GM12875 (cell line): ENCODE data around the gene PRKD1.

ENCODE experiments used
- H3K4me3 ChIP-seq: one replicate; pipeline ENCODE4 v1.5.1; 2011; ENCODE audit warnings: low read depth, low read length, control low read depth
- TF ChIP-seq, protein P1 (sequence below): IDR thresholded peaks from 2 replicates; pipeline ENCODE4 v1.5.1; 2011; ENCODE audit warnings: low read depth, mild to moderate bottlenecking, control low read depth, inconsistent platforms, low read length, moderate library complexity, borderline replicate concordance; ENCODE audit not compliant: insufficient read depth

The PRKD1 gene

DNA sequence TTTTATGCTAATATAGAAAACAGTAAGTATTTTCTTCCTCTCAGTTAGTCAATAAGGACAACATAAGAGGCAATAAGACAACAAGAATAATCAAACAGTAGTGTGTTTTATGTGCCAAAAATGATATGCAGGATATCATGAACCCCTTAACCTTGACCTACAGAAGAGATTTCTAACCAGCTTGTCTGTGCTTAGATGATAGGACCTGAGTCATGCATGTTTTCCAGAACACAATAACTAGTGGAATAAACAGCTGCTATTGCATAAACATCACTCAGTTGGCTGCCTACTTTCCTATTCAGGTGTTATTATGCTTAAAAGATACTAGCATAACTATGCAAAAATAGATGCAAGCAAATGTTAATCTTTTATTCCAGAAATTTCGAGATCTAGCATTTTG, 282.5 kb downstream of the PRKD1 start:
- H3K4me3 ChIP-seq, result no peak overlapping the region
- TF ChIP-seq, protein P1, sequence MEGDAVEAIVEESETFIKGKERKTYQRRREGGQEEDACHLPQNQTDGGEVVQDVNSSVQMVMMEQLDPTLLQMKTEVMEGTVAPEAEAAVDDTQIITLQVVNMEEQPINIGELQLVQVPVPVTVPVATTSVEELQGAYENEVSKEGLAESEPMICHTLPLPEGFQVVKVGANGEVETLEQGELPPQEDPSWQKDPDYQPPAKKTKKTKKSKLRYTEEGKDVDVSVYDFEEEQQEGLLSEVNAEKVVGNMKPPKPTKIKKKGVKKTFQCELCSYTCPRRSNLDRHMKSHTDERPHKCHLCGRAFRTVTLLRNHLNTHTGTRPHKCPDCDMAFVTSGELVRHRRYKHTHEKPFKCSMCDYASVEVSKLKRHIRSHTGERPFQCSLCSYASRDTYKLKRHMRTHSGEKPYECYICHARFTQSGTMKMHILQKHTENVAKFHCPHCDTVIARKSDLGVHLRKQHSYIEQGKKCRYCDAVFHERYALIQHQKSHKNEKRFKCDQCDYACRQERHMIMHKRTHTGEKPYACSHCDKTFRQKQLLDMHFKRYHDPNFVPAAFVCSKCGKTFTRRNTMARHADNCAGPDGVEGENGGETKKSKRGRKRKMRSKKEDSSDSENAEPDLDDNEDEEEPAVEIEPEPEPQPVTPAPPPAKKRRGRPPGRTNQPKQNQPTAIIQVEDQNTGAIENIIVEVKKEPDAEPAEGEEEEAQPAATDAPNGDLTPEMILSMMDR, result no peak

GRCh38 chr14:29643433-29644211, 284.0 kb downstream of the PRKD1 start:
- no peak overlapping the region for H3K4me3 ChIP-seq

DNA sequence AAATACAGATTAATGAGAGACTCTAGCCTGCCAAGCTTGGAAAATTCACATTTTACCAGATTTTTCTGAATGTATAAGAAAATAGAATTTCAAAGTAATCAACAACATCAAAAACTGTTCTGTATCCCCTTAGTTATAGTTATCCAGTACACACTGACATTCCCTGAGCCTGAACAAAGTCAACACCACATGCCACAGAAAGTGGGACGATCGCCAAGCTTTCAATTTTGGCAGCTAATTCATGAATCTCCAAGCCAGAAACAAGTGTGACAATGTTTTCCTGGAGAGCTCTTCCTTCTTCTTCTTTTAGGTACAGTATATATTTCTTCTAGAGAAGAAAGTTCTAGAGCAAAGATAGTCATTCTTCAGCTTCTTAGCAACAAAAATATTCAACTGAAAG, 290.2 kb downstream of the PRKD1 start:
- TF ChIP-seq, protein P1, result no peak
- no peak overlapping the region for H3K4me3 ChIP-seq

More at GRCh38 chr14:29643433-29644211, 284.0 kb downstream of the PRKD1 start:
- TF ChIP-seq, protein P1, result no peak

DNA sequence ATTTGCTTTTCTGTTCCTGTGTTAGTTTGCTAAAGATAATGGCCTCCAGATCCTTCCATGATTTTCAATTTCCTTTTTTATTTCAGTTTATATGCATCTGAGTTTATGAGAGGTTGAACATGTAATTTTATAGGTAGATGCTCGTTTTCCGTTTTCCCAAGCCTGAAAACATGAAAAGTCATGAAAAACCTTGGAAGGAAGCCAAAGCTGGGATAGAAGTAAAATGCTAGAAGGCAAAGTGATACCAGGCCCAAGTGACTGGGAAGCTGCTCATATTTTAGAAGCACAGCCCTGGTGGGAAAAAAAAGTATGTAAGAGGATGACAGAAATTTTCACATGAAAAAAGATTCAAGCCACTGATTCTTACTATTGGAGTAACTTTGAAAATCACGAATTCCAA, 290.8 kb downstream of the PRKD1 start:
- H3K4me3 ChIP-seq, result no peak overlapping the region
- TF ChIP-seq, protein P1, result no peak

GRCh38 chr14:29630566-29631160, 297.0 kb downstream of the PRKD1 start:
- TF ChIP-seq, protein P1, result no peak

DNA sequence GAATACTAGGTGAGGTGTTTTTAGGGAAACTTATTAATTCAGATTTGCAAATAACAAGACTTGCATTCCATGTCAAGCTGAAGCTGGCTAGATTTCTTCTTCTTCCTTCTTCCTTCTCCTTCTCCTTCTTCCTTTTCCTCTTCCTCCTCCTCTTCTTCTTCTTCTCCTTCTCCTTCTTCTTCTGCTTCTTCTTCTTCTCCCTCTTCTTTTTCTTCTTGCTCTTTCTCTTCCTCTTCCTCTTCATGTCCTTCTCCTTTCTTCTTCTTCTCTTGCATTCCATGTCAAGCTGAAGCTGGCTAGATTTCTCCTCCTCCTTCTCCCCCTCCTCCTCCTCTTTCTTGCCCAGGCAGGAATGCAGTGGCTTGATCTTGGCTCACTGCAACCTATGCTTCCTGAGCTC, 297.8 kb downstream of the PRKD1 start:
- no peak overlapping the region for H3K4me3 ChIP-seq
- TF ChIP-seq, protein P1, result no peak

More at GRCh38 chr14:29630566-29631160, 297.0 kb downstream of the PRKD1 start:
- H3K4me3 ChIP-seq, result no peak overlapping the region

GRCh38 chr14:29627137-29627536, 300.5 kb downstream of the PRKD1 start:
- TF ChIP-seq, protein P1, result no peak
- no peak overlapping the region for H3K4me3 ChIP-seq
